HepG2 (cell line): ENCODE data around the gene DSCAML1. TPM values are rescaled to one million over a fixed set of nuclear protein-coding genes. Genes with fewer than 3 reads are reported as not detected.

Source experiments
- ATAC-seq: fragments of 200-7000 bp; cut with Tn5 transposase; 3 replicates; pipeline ENCODE4 v1.9.1; 2020; ENCODE audit warnings: mild to moderate bottlenecking, moderate library complexity
- BruUV-seq: library from RNA; stranded (reverse); fragments of 400-500 nt; replicated peaks from 2 replicates; lab custom pipeline; 2021; lab: Mats Ljungman, UMichigan
- CTCF ChIA-PET: fragments of 300-600 bp; formaldehyde crosslinking; extraction: SDS; loops from one replicate; lab custom pipeline; 2021; ENCODE audit warnings: low total read pairs, inconsistent platforms, low intra/inter-chr PET ratio; lab: Yijun Ruan, JAX
- POLR2A ChIA-PET: fragments of 350-600 bp; sonication (Branson Sonifier 250); formaldehyde crosslinking; loops from one replicate; lab custom pipeline; 2020; ENCODE audit warnings: antibody characterized with exemption, inconsistent platforms; lab: Yijun Ruan, JAX
- DNase-seq: peaks from one replicate; pipeline ENCODE4 v3.0.0-alpha.2; 2015; ENCODE audit warnings: low spot score
- FAIRE-seq: peaks from 3 replicates; lab custom pipeline; 2011; peaks lifted over from hg19 to GRCh38; lab: Jason Lieb, UNC
- H2AFZ ChIP-seq: one replicate; pipeline ENCODE4 v1.6.1; 2011; ENCODE audit warnings: low read length, inconsistent platforms
- H3K27ac ChIP-seq: fragments of 300-600 bp; 3 replicates; pipeline ENCODE4 v1.8.0; 2011; ENCODE audit warnings: mixed run types, mild to moderate bottlenecking, mixed read lengths, low read length, inconsistent platforms; ENCODE audit not compliant: insufficient read depth; ENCODE audit errors: extremely low read length
- H3K27me3 ChIP-seq, 2 experiments: fragments of 200-600 bp in 1 of 2; 2 replicates in 1 of 2; 3 replicates in 1 of 2; pipeline versions ENCODE4 v1.6.0 to v1.8.0; 2011; ENCODE audit warnings: low read length in 2 of 2, mild to moderate bottlenecking in 2 of 2, moderate library complexity in 2 of 2, inconsistent platforms in 1 of 2; ENCODE audit not compliant: insufficient read depth in 2 of 2, control insufficient read depth in 1 of 2
- H3K36me3 ChIP-seq, 2 experiments: fragments of 200-600 bp in 1 of 2; replicated peaks in 1 of 2; 2 replicates in 1 of 2; 3 replicates in 1 of 2; pipeline versions ENCODE4 v1.5.1 to v1.8.0; 2011; ENCODE audit warnings: low read length in 2 of 2, inconsistent platforms in 1 of 2; ENCODE audit not compliant: insufficient read depth in 2 of 2, control insufficient read depth in 1 of 2
- H3K4me1 ChIP-seq: 2 replicates; pipeline ENCODE4 v1.5.1; 2012; ENCODE audit warnings: low read length, inconsistent platforms; ENCODE audit not compliant: insufficient read depth
- H3K4me2 ChIP-seq: 2 replicates; pipeline ENCODE4 v1.6.0; 2011; ENCODE audit warnings: low read depth, low read length, inconsistent platforms
- H3K4me3 ChIP-seq, 3 experiments: fragments of 200-600 bp in 1 of 3; sonication (generic), shearing (Covaris generic) in 1 of 3; replicated peaks in 1 of 3; 2 replicates each; pipeline ENCODE4 v1.5.1; 2011 to 2016; ENCODE audit warnings: low read length in 3 of 3, inconsistent platforms in 2 of 3, low read depth in 2 of 3, mild to moderate bottlenecking in 2 of 3, control low read depth in 1 of 3, mixed read lengths in 1 of 3; ENCODE audit not compliant: insufficient read depth in 1 of 3
- H3K79me2 ChIP-seq: one replicate; pipeline ENCODE4 v1.6.1; 2011; ENCODE audit warnings: low read length, inconsistent platforms; ENCODE audit not compliant: insufficient read depth
- H3K9ac ChIP-seq: 2 replicates; pipeline ENCODE4 v1.6.0; 2011; ENCODE audit warnings: mild to moderate bottlenecking, low read depth, low read length, inconsistent platforms; ENCODE audit not compliant: insufficient read depth
- H3K9me3 ChIP-seq: 2 replicates; pipeline ENCODE4 v1.5.1; 2012; ENCODE audit warnings: mild to moderate bottlenecking, low read length
- H4K20me1 ChIP-seq: 2 replicates; pipeline ENCODE4 v1.6.0; 2011; ENCODE audit warnings: inconsistent platforms, mild to moderate bottlenecking, low read length, moderate library complexity; ENCODE audit not compliant: insufficient read depth
- BRD4 ChIP-seq: sonication (generic); formaldehyde crosslinking; IDR thresholded peaks from 2 replicates; pipeline ENCODE4 v1.4.0; 2020; ENCODE audit warnings: missing genetic modification reagents
- LBX2 ChIP-seq: sonication (generic); formaldehyde crosslinking; IDR thresholded peaks from 2 replicates; pipeline ENCODE4 v1.5.0; 2020; ENCODE audit warnings: missing genetic modification reagents, mild to moderate bottlenecking, borderline replicate concordance
- MED13 ChIP-seq: sonication (generic); formaldehyde crosslinking; IDR thresholded peaks from 2 replicates; pipeline ENCODE4 v1.5.0; 2020; ENCODE audit warnings: missing genetic modification reagents
- PHF5A ChIP-seq: IDR thresholded peaks from one replicate; pipeline ENCODE4 v1.6.1; 2018; ENCODE audit warnings: low read depth, missing genetic modification reagents; ENCODE audit not compliant: unreplicated experiment
- ZC3H13 ChIP-seq: sonication (generic); formaldehyde crosslinking; IDR thresholded peaks from 2 replicates; pipeline ENCODE4 v1.8.1; 2023; ENCODE audit warnings: mild to moderate bottlenecking, missing genetic modification reagents, moderate library complexity
- ZFY ChIP-seq: sonication (generic); formaldehyde crosslinking; IDR thresholded peaks from 2 replicates; pipeline ENCODE4 v1.4.0; 2020; ENCODE audit warnings: missing genetic modification reagents
- ZHX1 ChIP-seq: sonication (generic); formaldehyde crosslinking; IDR thresholded peaks from 2 replicates; pipeline ENCODE4 v1.8.1; 2022; ENCODE audit warnings: low read depth, mild to moderate bottlenecking, missing genetic modification reagents
- ZNF20 ChIP-seq: sonication (generic); formaldehyde crosslinking; IDR thresholded peaks from 2 replicates; pipeline ENCODE4 v1.4.0; 2020; ENCODE audit warnings: mild to moderate bottlenecking, moderate library complexity, missing genetic modification reagents
- ZNF3 ChIP-seq: IDR thresholded peaks from 2 replicates; pipeline ENCODE4 v1.7.0; 2017; ENCODE audit warnings: inconsistent platforms
- ZNF850 ChIP-seq: sonication (generic); formaldehyde crosslinking; conservative IDR thresholded peaks from 2 replicates; pipeline ENCODE4 v1.9.0; 2021; ENCODE audit warnings: mild to moderate bottlenecking, missing genetic modification reagents
- WGBS: methylation state at CpG from one replicate; pipeline ENCODE4 v1.1.6; 2017; ENCODE audit warnings: low lambda C conversion rate; 5-methylcytosine and 5-hydroxymethylcytosine counted together
- in situ Hi-C: cut with HindIII; loops from 2 replicates; pipeline ENCODE4 v1.10.0; 2017; ENCODE audit warnings: low pct_unique_long_range_greater_than_20kb; ENCODE audit not compliant: extremely low pct_ligation_motif_present
- intact Hi-C: fragments of 100-400 bp; cut with micrococcal nuclease; formaldehyde crosslinking; loops from one replicate; pipeline ENCODE4 v1.10.0; 2022; ENCODE audit not compliant: unreplicated experiment
- polyA plus RNA-seq, 8 experiments: library from polyadenylated mRNA; depleted of rRNA in 3 of 8; stranded (reverse) in 7 of 8; unstranded in 1 of 8; fragments of >200 nt; fragmentation: Illumina TruSeq in 4 of 8; extraction: Trizol in 4 of 8; gene quantifications; 2 replicates each; pipeline versions ENCODE4 v1.2.1 to v1.2.3, GENCODE V29; 2011 to 2016; ENCODE audit warnings: low read depth in 4 of 8, missing spikeins in 1 of 8, mixed read lengths in 1 of 8; ENCODE audit not compliant: insufficient read depth in 1 of 8
- total RNA-seq, 5 experiments: library from RNA; depleted of rRNA; stranded (reverse); fragments of >200 nt; fragmentation: Illumina TruSeq; extraction: Trizol; gene quantifications; 2 replicates each; pipeline ENCODE4 v1.2.3, GENCODE V29; 2016; ENCODE audit warnings: low read depth in 1 of 5

Gene DSCAML1
- total and polyA plus RNA-seq, 2 of the 13 experiments (the other 11 are each of a cell fraction or from before 2014, with no cell fraction given), result 0.29 to 0.40 TPM

DNA sequence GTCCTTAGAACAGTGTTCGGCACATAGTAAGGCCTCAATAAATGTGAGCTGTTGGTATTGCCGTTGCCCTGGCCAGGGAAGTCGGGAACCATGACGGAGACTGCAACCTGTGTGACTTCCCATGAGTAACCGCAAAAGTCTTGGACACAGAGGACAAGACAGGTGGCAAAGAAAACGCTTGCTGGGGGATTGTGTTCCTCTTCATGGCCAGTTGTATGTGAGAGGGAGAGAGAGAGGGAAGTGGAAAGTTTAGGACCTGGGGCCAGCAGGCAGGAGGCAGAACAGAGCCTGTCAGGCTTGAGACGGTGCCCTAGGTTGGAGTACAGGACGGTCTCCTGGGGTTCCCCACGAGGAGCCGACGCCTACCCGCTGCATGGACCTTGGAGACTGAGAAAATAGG, 379.2 kb downstream of the DSCAML1 start:
- Histone ChIP-seq H3K9ac (no peak overlapping the region), H3K27me3 (peaks cover 4 to 11% of the 10 kb centered on the region in 2 experiments; a peak in 2 of 5 replicates), H3K4me2 (no peak overlapping the region), H3K4me1 (peaks cover 36% of the 10 kb centered on the region), H3K9me3 (no peaks in the 10 kb centered on the region), H3K27ac (no peak overlapping the region), H3K4me3 (no peak overlapping the region), H2AFZ (no peak overlapping the region), H4K20me1 (no peaks in the 10 kb centered on the region), H3K36me3 (no peaks in the 10 kb centered on the region), H3K79me2 (no peaks in the 10 kb centered on the region)
- no TSS peak for BruUV-seq
- no peak for DNase-seq
- no peak for FAIRE-seq
- TF ChIP-seq ZNF3 (no peak), ZHX1 (no peak), MED13 (CRISPR knock-in tag) (no peak), PHF5A (CRISPR knock-in tag) (no peak), LBX2 (CRISPR knock-in tag) (no peak), BRD4 (CRISPR knock-in tag) (no peak), ZFY (CRISPR knock-in tag) (no peak), ZNF850 (CRISPR knock-in tag) (no peak), ZNF20 (CRISPR knock-in tag) (no peak), ZC3H13 (CRISPR knock-in tag) (no peak)
- ChIA-PET CTCF (no interaction called here), POLR2A (no interaction called here)
- intact Hi-C loops (no loop called here), in situ Hi-C loops (no loop called here)
- 60% methylated on average over 12 of the region's 12 CpGs for WGBS
- ATAC-seq, result no peak
